ENCODE data around the gene C1QTNF8.

Gene C1QTNF8

GRCh38 chr16:1088295-1089170 is 7.5 kb downstream of the C1QTNF8 start:
- H3K9me3 ChIP-seq (ENCODE audit: control insufficient read depth, insufficient read depth, low read depth, low read length), result no peaks in the 10 kb centered on the region
- no peak overlapping the region for H3K27ac ChIP-seq (ENCODE audit: extremely low read depth, low read depth, low read length)
- peaks cover 4% of the 10 kb centered on the region; the same call in 1 of the 2 replicates for H3K4me1 ChIP-seq (ENCODE audit: control insufficient read depth, insufficient read depth, low read length)
- no peaks in the 10 kb centered on the region for H3K36me3 ChIP-seq (ENCODE audit: control insufficient read depth in 2 of 2, insufficient read depth in 1 of 2, low read length in 2 of 2)
- no peak overlapping the region for H3K4me3 ChIP-seq (ENCODE audit: low read depth, low read length)
- POLR2A ChIA-PET, result no interaction called here
- CTCF ChIA-PET, result no interaction called here
- TF ChIP-seq ZNF335 (tag by site-specific recombination; conservative IDR thresholded peaks at IDR 0.05), result peak; percentile 91
- TF ChIP-seq, protein P1, sequence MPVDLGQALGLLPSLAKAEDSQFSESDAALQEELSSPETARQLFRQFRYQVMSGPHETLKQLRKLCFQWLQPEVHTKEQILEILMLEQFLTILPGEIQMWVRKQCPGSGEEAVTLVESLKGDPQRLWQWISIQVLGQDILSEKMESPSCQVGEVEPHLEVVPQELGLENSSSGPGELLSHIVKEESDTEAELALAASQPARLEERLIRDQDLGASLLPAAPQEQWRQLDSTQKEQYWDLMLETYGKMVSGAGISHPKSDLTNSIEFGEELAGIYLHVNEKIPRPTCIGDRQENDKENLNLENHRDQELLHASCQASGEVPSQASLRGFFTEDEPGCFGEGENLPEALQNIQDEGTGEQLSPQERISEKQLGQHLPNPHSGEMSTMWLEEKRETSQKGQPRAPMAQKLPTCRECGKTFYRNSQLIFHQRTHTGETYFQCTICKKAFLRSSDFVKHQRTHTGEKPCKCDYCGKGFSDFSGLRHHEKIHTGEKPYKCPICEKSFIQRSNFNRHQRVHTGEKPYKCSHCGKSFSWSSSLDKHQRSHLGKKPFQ (tag by site-specific recombination; IDR thresholded peaks at IDR 0.05), result no peak
- TF ChIP-seq ZBTB48 (tag by site-specific recombination; IDR thresholded peaks at IDR 0.05), result no peak
- TF ChIP-seq OSR2 (tag by site-specific recombination; IDR thresholded peaks at IDR 0.05), result 0 out of 2 replicates have a peak, but pooled peaks have one; percentile 9
- 0 out of 2 replicates have a peak, but pooled peaks have one; percentile 51 for TF ChIP-seq PRDM1 (tag by site-specific recombination; IDR thresholded peaks at IDR 0.05)
- TF ChIP-seq ZBTB17 (tag by site-specific recombination; IDR thresholded peaks at IDR 0.05), result no peak
- TF ChIP-seq, protein P2, sequence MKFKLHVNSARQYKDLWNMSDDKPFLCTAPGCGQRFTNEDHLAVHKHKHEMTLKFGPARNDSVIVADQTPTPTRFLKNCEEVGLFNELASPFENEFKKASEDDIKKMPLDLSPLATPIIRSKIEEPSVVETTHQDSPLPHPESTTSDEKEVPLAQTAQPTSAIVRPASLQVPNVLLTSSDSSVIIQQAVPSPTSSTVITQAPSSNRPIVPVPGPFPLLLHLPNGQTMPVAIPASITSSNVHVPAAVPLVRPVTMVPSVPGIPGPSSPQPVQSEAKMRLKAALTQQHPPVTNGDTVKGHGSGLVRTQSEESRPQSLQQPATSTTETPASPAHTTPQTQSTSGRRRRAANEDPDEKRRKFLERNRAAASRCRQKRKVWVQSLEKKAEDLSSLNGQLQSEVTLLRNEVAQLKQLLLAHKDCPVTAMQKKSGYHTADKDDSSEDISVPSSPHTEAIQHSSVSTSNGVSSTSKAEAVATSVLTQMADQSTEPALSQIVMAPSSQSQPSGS (tag by site-specific recombination; IDR thresholded peaks at IDR 0.05; ENCODE audit: low read depth), result no peak
- TF ChIP-seq ZNF660 (tag by site-specific recombination; IDR thresholded peaks at IDR 0.05), result 0 out of 2 replicates have a peak, but pooled peaks have one; percentile 10
- no peak for TF ChIP-seq KLF16 (tag by site-specific recombination; IDR thresholded peaks at IDR 0.05)
- TF ChIP-seq, protein P3, sequence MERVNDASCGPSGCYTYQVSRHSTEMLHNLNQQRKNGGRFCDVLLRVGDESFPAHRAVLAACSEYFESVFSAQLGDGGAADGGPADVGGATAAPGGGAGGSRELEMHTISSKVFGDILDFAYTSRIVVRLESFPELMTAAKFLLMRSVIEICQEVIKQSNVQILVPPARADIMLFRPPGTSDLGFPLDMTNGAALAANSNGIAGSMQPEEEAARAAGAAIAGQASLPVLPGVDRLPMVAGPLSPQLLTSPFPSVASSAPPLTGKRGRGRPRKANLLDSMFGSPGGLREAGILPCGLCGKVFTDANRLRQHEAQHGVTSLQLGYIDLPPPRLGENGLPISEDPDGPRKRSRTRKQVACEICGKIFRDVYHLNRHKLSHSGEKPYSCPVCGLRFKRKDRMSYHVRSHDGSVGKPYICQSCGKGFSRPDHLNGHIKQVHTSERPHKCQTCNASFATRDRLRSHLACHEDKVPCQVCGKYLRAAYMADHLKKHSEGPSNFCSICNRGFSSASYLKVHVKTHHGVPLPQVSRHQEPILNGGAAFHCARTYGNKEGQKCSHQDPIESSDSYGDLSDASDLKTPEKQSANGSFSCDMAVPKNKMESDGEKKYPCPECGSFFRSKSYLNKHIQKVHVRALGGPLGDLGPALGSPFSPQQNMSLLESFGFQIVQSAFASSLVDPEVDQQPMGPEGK (tag by site-specific recombination; IDR thresholded peaks at IDR 0.05), result peak; percentile 39; the same call in 1 of the 2 replicates
- no peak for TF ChIP-seq ZFP37 (tag by site-specific recombination; IDR thresholded peaks at IDR 0.05)
- TF ChIP-seq ZNF629 (tag by site-specific recombination; IDR thresholded peaks at IDR 0.05), result peak; percentile 42
- TF ChIP-seq ZNF341 (tag by site-specific recombination; IDR thresholded peaks at IDR 0.05; ENCODE audit: low read depth), result 0 out of 2 replicates have a peak, but pooled peaks have one; percentile 27
- TF ChIP-seq ZNF26 (tag by site-specific recombination; IDR thresholded peaks at IDR 0.05), result no peak
- TF ChIP-seq ZIC2 (tag by site-specific recombination; IDR thresholded peaks at IDR 0.05), result peak; percentile 95
- peak; percentile 68; the same call in 1 of the 2 replicates for TF ChIP-seq HIC1 (tag by site-specific recombination; IDR thresholded peaks at IDR 0.05)
- TF ChIP-seq EGR2 (tag by site-specific recombination; IDR thresholded peaks at IDR 0.05; ENCODE audit: low read depth), result no peak
- TF ChIP-seq, protein P4, sequence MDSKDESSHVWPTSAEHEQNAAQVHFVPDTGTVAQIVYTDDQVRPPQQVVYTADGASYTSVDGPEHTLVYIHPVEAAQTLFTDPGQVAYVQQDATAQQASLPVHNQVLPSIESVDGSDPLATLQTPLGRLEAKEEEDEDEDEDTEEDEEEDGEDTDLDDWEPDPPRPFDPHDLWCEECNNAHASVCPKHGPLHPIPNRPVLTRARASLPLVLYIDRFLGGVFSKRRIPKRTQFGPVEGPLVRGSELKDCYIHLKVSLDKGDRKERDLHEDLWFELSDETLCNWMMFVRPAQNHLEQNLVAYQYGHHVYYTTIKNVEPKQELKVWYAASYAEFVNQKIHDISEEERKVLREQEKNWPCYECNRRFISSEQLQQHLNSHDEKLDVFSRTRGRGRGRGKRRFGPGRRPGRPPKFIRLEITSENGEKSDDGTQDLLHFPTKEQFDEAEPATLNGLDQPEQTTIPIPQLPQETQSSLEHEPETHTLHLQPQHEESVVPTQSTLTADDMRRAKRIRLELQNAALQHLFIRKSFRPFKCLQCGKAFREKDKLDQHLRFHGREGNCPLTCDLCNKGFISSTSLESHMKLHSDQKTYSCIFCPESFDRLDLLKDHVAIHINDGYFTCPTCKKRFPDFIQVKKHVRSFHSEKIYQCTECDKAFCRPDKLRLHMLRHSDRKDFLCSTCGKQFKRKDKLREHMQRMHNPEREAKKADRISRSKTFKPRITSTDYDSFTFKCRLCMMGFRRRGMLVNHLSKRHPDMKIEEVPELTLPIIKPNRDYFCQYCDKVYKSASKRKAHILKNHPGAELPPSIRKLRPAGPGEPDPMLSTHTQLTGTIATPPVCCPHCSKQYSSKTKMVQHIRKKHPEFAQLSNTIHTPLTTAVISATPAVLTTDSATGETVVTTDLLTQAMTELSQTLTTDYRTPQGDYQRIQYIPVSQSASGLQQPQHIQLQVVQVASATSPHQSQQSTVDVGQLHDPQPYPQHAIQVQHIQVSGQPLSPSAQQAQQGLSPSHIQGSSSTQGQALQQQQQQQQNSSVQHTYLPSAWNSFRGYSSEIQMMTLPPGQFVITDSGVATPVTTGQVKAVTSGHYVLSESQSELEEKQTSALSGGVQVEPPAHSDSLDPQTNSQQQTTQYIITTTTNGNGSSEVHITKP (tag by site-specific recombination; IDR thresholded peaks at IDR 0.05), result peak; percentile 83
- TF ChIP-seq HOXA7 (CRISPR knock-in tag; IDR thresholded peaks at IDR 0.05; ENCODE audit: borderline replicate concordance), result no peak
- TF ChIP-seq ZNF837 (tag by site-specific recombination; IDR thresholded peaks at IDR 0.05), result no peak
- TF ChIP-seq ZNF366 (tag by site-specific recombination; conservative IDR thresholded peaks at IDR 0.05), result peak; percentile 65
- TF ChIP-seq ZXDB (tag by site-specific recombination; IDR thresholded peaks at IDR 0.05), result peak; percentile 61
- TF ChIP-seq ZNF600 (tag by site-specific recombination; IDR thresholded peaks at IDR 0.05), result peak; percentile 53
- TF ChIP-seq ZEB2 (tag by site-specific recombination; IDR thresholded peaks at IDR 0.05), result peak; percentile 35; the same call in 1 of the 2 replicates
